Spleen (tissue), 11 donors: Measurements from ENCODE around the gene CCDC50. TPM values are rescaled to one million over a fixed set of nuclear protein-coding genes. Genes with fewer than 3 reads are reported as not detected.

Experiments
- DNase-seq: peaks from one replicate; pipeline ENCODE4 v3.0.0-alpha.2; 2020
- H3K27ac ChIP-seq, 8 donors: fragments of 200-600 bp; sonication (generic) in 7 of 8; 1 replicate in 4 of 8; 2 replicates in 4 of 8; pipeline versions ENCODE4 v1.5.0 to v1.8.0; 2016 to 2021; ENCODE audit warnings: inconsistent platforms in 4 of 8, mild to moderate bottlenecking in 4 of 8, moderate library complexity in 1 of 8
- H3K27me3 ChIP-seq, 7 donors: fragments of 200-600 bp; sonication (generic) in 6 of 7; replicated peaks in 1 of 7; 1 replicate in 4 of 7; 2 replicates in 3 of 7; pipeline versions ENCODE4 v1.5.0 to v1.8.0; 2016 to 2021; ENCODE audit warnings: inconsistent platforms in 3 of 7, mild to moderate bottlenecking in 1 of 7
- H3K36me3 ChIP-seq, 6 donors: fragments of 200-600 bp; sonication (generic) in 5 of 6; 1 replicate in 4 of 6; 2 replicates in 2 of 6; pipeline versions ENCODE4 v1.5.0 to v1.8.0; 2016 to 2021; ENCODE audit warnings: inconsistent platforms in 2 of 6
- H3K4me1 ChIP-seq, 6 donors: fragments of 200-600 bp; sonication (generic) in 5 of 6; 1 replicate in 3 of 6; 2 replicates in 3 of 6; pipeline versions ENCODE4 v1.5.0 to v1.8.0; 2016 to 2021; ENCODE audit warnings: inconsistent platforms in 3 of 6
- H3K4me3 ChIP-seq, 8 donors: fragments of 200-600 bp; sonication (generic) in 7 of 8; 1 replicate in 4 of 8; 2 replicates in 4 of 8; pipeline versions ENCODE4 v1.5.0 to v1.8.0; 2016 to 2021; ENCODE audit warnings: inconsistent platforms in 4 of 8, mild to moderate bottlenecking in 4 of 8, moderate library complexity in 2 of 8
- H3K9me3 ChIP-seq, 8 donors: fragments of 200-600 bp; sonication (generic) in 7 of 8; 1 replicate in 4 of 8; 2 replicates in 4 of 8; pipeline versions ENCODE4 v1.5.0 to v1.8.0; 2016 to 2021; ENCODE audit warnings: inconsistent platforms in 4 of 8
- POLR2A ChIP-seq, 3 donors: fragments of 450-650 bp; IDR thresholded peaks; one replicate each; pipeline ENCODE4 v1.5.1; 2017; ENCODE audit warnings: antibody characterized with exemption in 3 of 3, mild to moderate bottlenecking in 1 of 3
- POLR2AphosphoS5 ChIP-seq, 3 donors: sonication (generic); formaldehyde crosslinking; IDR thresholded peaks; one replicate each; pipeline ENCODE4 v1.5.1; 2017; ENCODE audit warnings: antibody characterized with exemption in 3 of 3
- WGBS, 5 donors: extraction: QIAGEN DNeasy Blood & Tissue Kit in 3 of 5; methylation state at CpG; one replicate each; pipeline versions ENCODE4 v1.1.5 to v1.1.7; 2013 to 2018; 5-methylcytosine and 5-hydroxymethylcytosine counted together
- intact Hi-C: fragments of 100-400 bp; cut with DNase I; formaldehyde crosslinking; loops from one replicate; pipeline ENCODE4 v1.15.0; 2023; ENCODE audit warnings: low total_unique reads
- polyA plus RNA-seq, 3 donors: library from polyadenylated mRNA; stranded (reverse); fragments of 200-250 nt; gene quantifications; one replicate each; pipeline ENCODE4 v1.2.1, GENCODE V29; 2013
- total RNA-seq, 7 donors: library from RNA; depleted of rRNA in 3 of 7; stranded (reverse); fragments of >200 nt in 3 of 7; fragmentation: NEBNext Ultra II Directional in 4 of 7; extraction: Animal tissue kit (Norgen Biotek cat#: 25700) in 4 of 7; gene quantifications; one replicate each; pipeline versions ENCODE4 v1.1.0 to v1.2.1, GENCODE V29; 2016 to 2021
- TF ChIP-seq, protein P1 (sequence below), 11 experiments: fragments of 200-600 bp in 7 of 11; fragments of 450-650 bp in 4 of 11; sonication (generic) in 4 of 11; IDR thresholded peaks in 8 of 11; conservative IDR thresholded peaks in 3 of 11; 1 replicate in 7 of 11; 2 replicates in 4 of 11; pipeline versions ENCODE4 v1.4.0 to v1.8.0; 2016 to 2021; ENCODE audit warnings: antibody characterized with exemption in 11 of 11, inconsistent platforms in 4 of 11, mild to moderate bottlenecking in 1 of 11
- donor health status: healthy with polysubstance abuse.
- donor health status: DM: no; HTN: no; CAD: no; lungs with moderate emphysema.
- donor health status: DM: no; HTN: no; CAD: no.
- donor health status: Bipolar disorder and iron deficiency.
- donor health status: healthy.
- donor health status: DM: no; HTN: no; CAD: no.
- donor health status: DM: yes; HTN: yes; CAD: no.

Gene CCDC50
- total and polyA plus RNA-seq, 10 donors: 42.5 to 167 (median 110) TPM

DNA sequence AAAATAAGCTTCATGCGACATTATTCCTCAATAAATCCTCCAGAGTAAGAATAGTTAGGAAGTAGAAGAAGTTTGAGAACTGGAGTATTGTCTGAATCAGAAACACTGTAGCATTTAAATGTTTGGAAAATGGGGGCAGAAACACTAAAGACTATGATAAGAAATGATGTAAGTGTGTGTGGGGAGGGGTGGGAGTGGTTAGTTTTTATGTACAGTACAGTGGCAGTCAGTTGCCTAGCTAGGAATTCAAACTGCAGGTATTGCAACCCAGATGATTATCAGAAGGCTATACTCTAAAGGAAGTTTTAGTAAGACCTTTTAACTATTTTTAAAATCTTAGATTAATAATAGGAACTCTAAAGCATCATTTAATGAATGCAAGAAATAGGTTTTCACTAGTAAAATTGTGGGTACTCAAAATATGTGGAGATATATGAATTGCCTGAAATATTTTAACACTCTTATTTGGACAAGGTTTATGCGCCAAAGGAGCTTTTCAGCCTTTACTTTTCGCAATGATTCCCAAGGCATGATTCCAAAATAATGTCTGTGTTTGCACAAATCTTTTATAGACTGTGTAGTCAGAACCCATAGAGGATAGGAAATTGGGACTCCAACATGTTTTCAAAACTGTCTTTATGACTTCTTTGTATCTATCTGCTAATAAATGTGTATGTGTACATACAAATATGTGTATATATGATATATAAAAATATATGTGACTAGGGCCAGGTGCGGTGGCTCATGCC is 8.0 kb upstream of the CCDC50 start:
- H3K27me3 ChIP-seq: no peaks in the 10 kb centered on the region
- H3K4me1 ChIP-seq: no peaks in the 10 kb centered on the region
- peaks cover 0 to 7% (median 0%) of the 10 kb centered on the region in 8 donors for H3K9me3 ChIP-seq
- no peak overlapping the region for H3K27ac ChIP-seq
- TF ChIP-seq POLR2A (IDR thresholded peaks at IDR 0.05): no peak
- TF ChIP-seq, protein P1, sequence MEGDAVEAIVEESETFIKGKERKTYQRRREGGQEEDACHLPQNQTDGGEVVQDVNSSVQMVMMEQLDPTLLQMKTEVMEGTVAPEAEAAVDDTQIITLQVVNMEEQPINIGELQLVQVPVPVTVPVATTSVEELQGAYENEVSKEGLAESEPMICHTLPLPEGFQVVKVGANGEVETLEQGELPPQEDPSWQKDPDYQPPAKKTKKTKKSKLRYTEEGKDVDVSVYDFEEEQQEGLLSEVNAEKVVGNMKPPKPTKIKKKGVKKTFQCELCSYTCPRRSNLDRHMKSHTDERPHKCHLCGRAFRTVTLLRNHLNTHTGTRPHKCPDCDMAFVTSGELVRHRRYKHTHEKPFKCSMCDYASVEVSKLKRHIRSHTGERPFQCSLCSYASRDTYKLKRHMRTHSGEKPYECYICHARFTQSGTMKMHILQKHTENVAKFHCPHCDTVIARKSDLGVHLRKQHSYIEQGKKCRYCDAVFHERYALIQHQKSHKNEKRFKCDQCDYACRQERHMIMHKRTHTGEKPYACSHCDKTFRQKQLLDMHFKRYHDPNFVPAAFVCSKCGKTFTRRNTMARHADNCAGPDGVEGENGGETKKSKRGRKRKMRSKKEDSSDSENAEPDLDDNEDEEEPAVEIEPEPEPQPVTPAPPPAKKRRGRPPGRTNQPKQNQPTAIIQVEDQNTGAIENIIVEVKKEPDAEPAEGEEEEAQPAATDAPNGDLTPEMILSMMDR (IDR thresholded peaks at IDR 0.05 in 8 of 11, conservative IDR thresholded peaks at IDR 0.05 in 3 of 11): no peak
- TF ChIP-seq POLR2AphosphoS5 (IDR thresholded peaks at IDR 0.05): no peak
- intact Hi-C loops: loop anchor here (10.0 kb wide), 1 partner anchor 74 kb away; no protein-coding TSS in a partner anchor
- H3K36me3 ChIP-seq: no peaks in the 10 kb centered on the region
- 92 to 99% (median 95%) methylated on average over 4 of the region's 4 CpGs for WGBS, 5 donors
- H3K4me3 ChIP-seq: no peak overlapping the region
- DNase-seq: no peak

DNA sequence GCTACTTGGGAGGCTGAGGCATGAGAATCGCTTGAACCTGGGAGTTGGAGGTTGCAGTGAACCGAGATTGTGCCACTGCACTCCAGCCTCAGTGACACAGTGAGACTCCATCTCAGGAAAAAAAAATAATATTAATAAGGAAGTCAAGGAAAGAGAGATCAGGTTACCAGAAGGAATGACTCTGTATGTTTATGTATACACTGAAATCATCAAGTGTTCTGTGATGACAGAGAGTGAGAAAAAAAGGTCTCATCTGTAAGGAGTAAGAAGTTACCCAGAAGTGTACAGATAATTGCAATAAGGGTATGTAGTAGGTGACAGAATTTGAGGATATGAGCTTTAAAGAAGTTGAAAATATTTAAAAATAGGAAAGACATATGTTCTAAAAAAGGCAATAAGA is 4.3 kb upstream of the CCDC50 start:
- Histone ChIP-seq H3K36me3 (no peaks in the 10 kb centered on the region), H3K9me3 (no peaks in the 10 kb centered on the region), H3K27me3 (peaks cover 0 to 10% (median 0%) of the 10 kb centered on the region in 7 donors), H3K4me3 (no peak overlapping the region), H3K27ac (no peak overlapping the region), H3K4me1 (peaks cover 4 to 19% (median 10%) of the 10 kb centered on the region in 6 donors)
- intact Hi-C loops: loop anchor here (10.0 kb wide), 1 partner anchor 70 kb away; no protein-coding TSS in a partner anchor
- WGBS, 5 donors: 87 to 96% (median 95%) methylated on average over 2 of the region's 2 CpGs
- TF ChIP-seq POLR2A (IDR thresholded peaks at IDR 0.05) (no peak), POLR2AphosphoS5 (IDR thresholded peaks at IDR 0.05) (no peak)
- TF ChIP-seq, protein P1 (IDR thresholded peaks at IDR 0.05 in 8 of 11, conservative IDR thresholded peaks at IDR 0.05 in 3 of 11): no peak
- no peak for DNase-seq

DNA sequence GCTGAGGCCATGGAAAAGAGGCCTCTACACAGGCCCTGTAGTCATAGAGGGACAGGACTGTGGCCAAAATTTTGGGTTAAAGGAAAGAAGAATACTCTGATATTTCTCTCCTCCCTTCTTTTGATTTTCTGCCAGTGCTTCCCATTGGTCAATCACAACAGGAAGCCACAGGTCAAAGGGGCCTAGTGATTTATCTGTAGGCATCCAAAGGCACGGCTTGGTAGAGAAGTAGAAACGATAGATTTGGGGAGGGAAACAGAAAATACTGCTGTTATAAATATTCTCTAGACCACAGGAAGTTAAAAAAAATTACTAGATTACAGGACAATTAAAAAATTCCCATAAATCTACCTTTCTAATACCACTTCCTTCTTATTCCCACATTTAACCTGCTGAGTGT is 1.7 kb upstream of the CCDC50 start:
- H3K36me3 ChIP-seq: no peaks in the 10 kb centered on the region
- H3K27ac ChIP-seq: peak overlapping the region; percentile 45 to 98 (median 96)
- no peak overlapping the region for H3K4me3 ChIP-seq
- TF ChIP-seq POLR2AphosphoS5 (IDR thresholded peaks at IDR 0.05) (no peak), POLR2A (IDR thresholded peaks at IDR 0.05) (no peak)
- TF ChIP-seq, protein P1 (IDR thresholded peaks at IDR 0.05 in 8 of 11, conservative IDR thresholded peaks at IDR 0.05 in 3 of 11): no peak
- no peak for DNase-seq
- WGBS, 5 donors: 11 to 44% (median 19%) methylated on average over 2 of the region's 2 CpGs
- peaks cover 8 to 42% (median 32%) of the 10 kb centered on the region in 6 donors for H3K4me1 ChIP-seq
- intact Hi-C loops: loop anchor here (10.0 kb wide), 1 partner anchor 67 kb away; no protein-coding TSS in a partner anchor
- H3K27me3 ChIP-seq: peaks cover 0 to 10% (median 0%) of the 10 kb centered on the region in 7 donors
- no peaks in the 10 kb centered on the region for H3K9me3 ChIP-seq

DNA sequence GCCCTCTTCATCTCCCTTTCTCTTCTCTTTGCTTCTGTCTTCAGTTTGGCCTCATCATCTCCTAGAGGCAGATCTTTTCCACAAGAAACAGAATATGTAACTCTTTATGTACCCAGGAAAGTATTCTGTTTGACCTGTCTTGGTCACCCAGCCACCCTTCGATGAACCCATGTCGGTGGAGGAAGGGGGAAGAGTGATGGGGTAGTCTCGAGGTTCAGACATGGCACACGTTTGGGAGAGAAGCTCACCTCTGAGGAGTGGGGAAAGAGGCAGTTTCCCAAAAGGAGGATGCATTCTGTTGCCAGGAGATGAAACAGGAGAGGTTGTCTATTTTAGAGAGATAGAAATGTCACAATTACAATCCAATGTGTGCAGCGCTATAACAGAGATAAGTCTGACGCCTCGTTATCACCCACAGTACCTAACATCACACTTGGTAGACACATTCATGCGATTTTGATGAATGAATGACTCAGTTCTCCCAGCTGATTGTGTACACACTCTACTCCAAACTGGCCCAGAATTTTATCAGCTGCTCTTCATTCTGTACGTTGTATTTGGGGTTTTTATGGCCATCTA is 722 bp upstream of the CCDC50 start:
- no peaks in the 10 kb centered on the region for H3K9me3 ChIP-seq
- H3K4me3 ChIP-seq: peak overlapping the region in 7 of 8 donors; percentile 59 to 90 (median 67)
- peak overlapping the region; percentile 93 to 98 (median 96) for H3K27ac ChIP-seq
- DNase-seq: no peak
- intact Hi-C loops: loop anchor here (10.0 kb wide), 1 partner anchor 66 kb away; no protein-coding TSS in a partner anchor
- TF ChIP-seq POLR2A (IDR thresholded peaks at IDR 0.05): no peak
- no peak for TF ChIP-seq POLR2AphosphoS5 (IDR thresholded peaks at IDR 0.05)
- TF ChIP-seq, protein P1 (IDR thresholded peaks at IDR 0.05 in 8 of 11, conservative IDR thresholded peaks at IDR 0.05 in 3 of 11): no peak
- no peaks in the 10 kb centered on the region for H3K36me3 ChIP-seq
- H3K4me1 ChIP-seq: peaks cover 12 to 52% (median 41%) of the 10 kb centered on the region in 6 donors
- 53 to 69% (median 60%) methylated on average over 9 of the region's 9 CpGs for WGBS, 5 donors
- peaks cover 0 to 10% (median 0%) of the 10 kb centered on the region in 7 donors for H3K27me3 ChIP-seq
